ENCODE measurements around the gene MFSD6.

MFSD6 gene

DNA sequence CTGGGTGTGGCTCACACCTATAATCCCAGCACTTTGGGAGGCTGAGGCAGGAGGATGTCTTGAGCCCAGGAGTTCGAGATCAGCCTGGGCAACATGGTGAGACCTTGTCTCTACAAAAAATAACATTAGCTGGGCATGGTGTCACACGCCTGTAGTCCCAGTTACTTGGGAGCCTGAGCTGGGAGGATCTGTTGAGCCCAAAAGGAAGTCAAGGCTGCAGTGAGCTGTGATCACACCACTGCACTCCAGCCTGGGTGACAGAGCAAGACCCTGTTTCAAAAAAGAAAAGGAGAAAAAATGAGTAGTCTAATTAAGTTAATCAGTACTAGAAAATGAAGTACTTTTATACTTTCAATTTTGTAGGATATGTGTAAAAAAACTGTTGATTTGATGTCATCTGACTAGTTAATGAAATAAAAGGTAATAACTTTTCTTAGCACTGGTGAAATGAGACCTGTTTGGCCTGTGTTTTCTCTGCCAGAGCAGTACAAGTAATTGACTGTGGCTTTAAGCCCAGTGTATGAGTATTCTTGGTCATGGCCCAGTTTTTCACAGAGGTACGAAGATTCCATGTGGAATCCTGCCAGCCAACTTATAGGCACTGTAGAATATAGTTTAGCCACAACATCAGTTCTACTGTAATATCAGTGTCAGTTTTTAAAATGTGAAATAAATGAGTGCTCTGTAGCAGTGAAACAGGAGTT lies 35.8 kb downstream of the MFSD6 start:
- TF ChIP-seq TAF1 (IDR thresholded peaks at IDR 0.05; ENCODE audit: low read depth) (no peak), RAD21 (IDR thresholded peaks at IDR 0.05; ENCODE audit: low read depth) (no peak), TCF12 (IDR thresholded peaks at IDR 0.05; ENCODE audit: low read depth) (no peak), CEBPB (IDR thresholded peaks at IDR 0.05) (no peak)

GRCh38 chr2:190444976-190445375 lies 36.8 kb downstream of the MFSD6 start:
- TF ChIP-seq YY1 (IDR thresholded peaks at IDR 0.05; ENCODE audit: low read depth) (no peak), TAF1 (IDR thresholded peaks at IDR 0.05; ENCODE audit: low read depth) (no peak), TCF12 (IDR thresholded peaks at IDR 0.05; ENCODE audit: low read depth) (no peak), RAD21 (IDR thresholded peaks at IDR 0.05; ENCODE audit: low read depth) (no peak), NFIC (IDR thresholded peaks at IDR 0.05) (no peak), EGR1 (IDR thresholded peaks at IDR 0.05) (no peak), CEBPB (IDR thresholded peaks at IDR 0.05) (no peak), CREB1 (IDR thresholded peaks at IDR 0.05; ENCODE audit: low read depth) (no peak), USF1 (IDR thresholded peaks at IDR 0.05) (no peak), REST (IDR thresholded peaks at IDR 0.05; ENCODE audit: low read depth) (no peak), FOXM1 (IDR thresholded peaks at IDR 0.05; ENCODE audit: borderline replicate concordance, low read depth) (no peak), EP300 (IDR thresholded peaks at IDR 0.05; ENCODE audit: borderline replicate concordance) (no peak)

- no peak for TF ChIP-seq TCF12 (IDR thresholded peaks at IDR 0.05; ENCODE audit: low read depth)
- no peak for TF ChIP-seq ZBTB7A (IDR thresholded peaks at IDR 0.05; ENCODE audit: low read depth)
- TF ChIP-seq TAF1 (IDR thresholded peaks at IDR 0.05; ENCODE audit: low read depth) = no peak
- no peak for TF ChIP-seq CEBPB (IDR thresholded peaks at IDR 0.05)
- no peak for TF ChIP-seq TEAD4 (IDR thresholded peaks at IDR 0.05)
- TF ChIP-seq YY1 (IDR thresholded peaks at IDR 0.05; ENCODE audit: low read depth) = no peak
- TF ChIP-seq FOXM1 (IDR thresholded peaks at IDR 0.05; ENCODE audit: borderline replicate concordance, low read depth) = no peak
- no peak for TF ChIP-seq RAD21 (IDR thresholded peaks at IDR 0.05; ENCODE audit: low read depth)
These were observed 38.0 kb downstream of the MFSD6 start for GRCh38 chr2:190446193-190446592.

DNA sequence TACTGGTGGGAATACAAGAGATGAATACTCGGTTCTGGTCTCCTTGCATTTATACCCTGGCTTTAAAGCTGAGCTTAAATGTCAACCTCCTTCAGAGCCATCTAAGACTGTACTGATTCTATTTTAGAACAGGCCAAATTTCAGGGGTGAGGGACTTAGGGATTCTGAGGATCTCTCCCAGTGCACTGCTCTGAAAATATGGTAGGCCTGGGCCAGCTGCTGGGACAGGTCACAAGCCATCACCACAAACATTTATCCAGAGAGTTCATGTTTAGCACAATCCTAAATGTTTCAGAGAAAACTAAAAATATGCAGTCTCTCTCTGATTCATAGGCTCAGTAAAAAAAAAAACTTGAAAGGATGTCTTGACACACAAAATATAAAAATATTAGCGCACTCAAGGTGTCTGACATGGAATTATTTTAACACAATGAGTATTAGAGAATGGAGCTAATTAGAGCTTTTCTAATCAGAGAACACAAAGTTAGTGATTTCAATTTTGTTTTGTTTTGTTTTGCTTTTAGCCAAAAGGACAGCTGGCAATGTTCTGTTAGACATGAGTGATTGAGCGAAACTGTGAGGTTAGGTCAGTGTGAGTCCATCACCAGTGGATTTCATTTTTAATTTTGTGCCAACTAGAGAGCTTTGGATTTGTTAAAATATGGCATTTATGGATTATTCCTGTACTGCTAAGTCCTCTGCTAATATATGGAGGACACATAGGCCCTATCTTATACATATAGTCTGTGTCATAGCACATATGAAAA lies 38.8 kb downstream of the MFSD6 start:
- TF ChIP-seq TEAD4 (IDR thresholded peaks at IDR 0.05) = no peak
- TF ChIP-seq EP300 (IDR thresholded peaks at IDR 0.05; ENCODE audit: borderline replicate concordance) = no peak
- TF ChIP-seq NFIC (IDR thresholded peaks at IDR 0.05) = no peak
- no peak for TF ChIP-seq ZBTB7A (IDR thresholded peaks at IDR 0.05; ENCODE audit: low read depth)
- no peak for TF ChIP-seq YY1 (IDR thresholded peaks at IDR 0.05; ENCODE audit: low read depth)
- TF ChIP-seq REST (IDR thresholded peaks at IDR 0.05; ENCODE audit: low read depth) = no peak
- TF ChIP-seq TCF12 (IDR thresholded peaks at IDR 0.05; ENCODE audit: low read depth) = no peak
- no peak for TF ChIP-seq CEBPB (IDR thresholded peaks at IDR 0.05)
- TF ChIP-seq RAD21 (IDR thresholded peaks at IDR 0.05; ENCODE audit: low read depth) = no peak
- no peak for TF ChIP-seq TAF1 (IDR thresholded peaks at IDR 0.05; ENCODE audit: low read depth)
- no peak for TF ChIP-seq FOXM1 (IDR thresholded peaks at IDR 0.05; ENCODE audit: borderline replicate concordance, low read depth)
- TF ChIP-seq EGR1 (IDR thresholded peaks at IDR 0.05) = no peak
- TF ChIP-seq CREB1 (IDR thresholded peaks at IDR 0.05; ENCODE audit: low read depth) = no peak

DNA sequence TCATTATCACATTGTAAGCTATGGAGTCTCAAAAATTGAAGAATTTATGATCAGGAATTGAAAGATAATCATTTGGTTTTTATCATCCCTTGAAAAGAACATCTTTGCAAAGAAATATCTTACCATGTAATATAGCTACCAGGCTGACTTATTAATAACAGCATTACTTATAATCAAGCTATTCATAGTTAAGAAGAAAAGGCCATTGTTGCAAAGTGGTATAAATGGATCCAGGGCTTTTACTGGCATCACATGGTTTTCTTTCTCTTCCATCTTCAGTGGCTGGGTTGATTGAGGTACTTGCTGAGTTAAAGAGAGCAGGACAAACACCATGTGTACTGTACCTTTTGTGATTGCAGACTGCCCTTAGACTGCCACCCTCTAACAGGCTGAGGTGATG lies 39.6 kb downstream of the MFSD6 start:
- TF ChIP-seq CREB1 (IDR thresholded peaks at IDR 0.05; ENCODE audit: low read depth) (no peak), FOXM1 (IDR thresholded peaks at IDR 0.05; ENCODE audit: borderline replicate concordance, low read depth) (no peak), NFIC (IDR thresholded peaks at IDR 0.05) (no peak), CEBPB (IDR thresholded peaks at IDR 0.05) (no peak), YY1 (IDR thresholded peaks at IDR 0.05; ENCODE audit: low read depth) (no peak)
- TF ChIP-seq, protein P1, sequence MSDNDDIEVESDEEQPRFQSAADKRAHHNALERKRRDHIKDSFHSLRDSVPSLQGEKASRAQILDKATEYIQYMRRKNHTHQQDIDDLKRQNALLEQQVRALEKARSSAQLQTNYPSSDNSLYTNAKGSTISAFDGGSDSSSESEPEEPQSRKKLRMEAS (IDR thresholded peaks at IDR 0.05) = no peak

DNA sequence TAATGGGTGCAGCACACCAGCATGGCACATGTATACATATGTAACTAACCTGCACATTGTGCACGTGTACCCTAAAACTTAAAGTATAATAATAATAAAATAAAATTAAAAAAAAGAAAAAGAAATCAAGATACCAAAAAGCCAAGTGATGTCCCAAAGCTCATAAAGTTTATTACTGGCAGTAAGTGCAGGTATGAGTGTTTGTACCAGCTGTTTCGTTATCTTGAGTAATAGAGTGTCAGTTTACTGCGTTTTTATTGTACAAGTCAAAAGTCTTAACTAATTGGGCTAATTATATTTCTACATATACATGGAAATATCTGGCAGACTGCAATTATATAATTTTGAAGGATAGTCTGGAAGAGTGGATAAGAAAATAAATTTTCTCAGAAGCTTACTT lies 41.8 kb downstream of the MFSD6 start:
- TF ChIP-seq NFIC (IDR thresholded peaks at IDR 0.05) (no peak), RAD21 (IDR thresholded peaks at IDR 0.05; ENCODE audit: low read depth) (no peak), EGR1 (IDR thresholded peaks at IDR 0.05) (no peak), TAF1 (IDR thresholded peaks at IDR 0.05; ENCODE audit: low read depth) (no peak), YY1 (IDR thresholded peaks at IDR 0.05; ENCODE audit: low read depth) (no peak), FOXM1 (IDR thresholded peaks at IDR 0.05; ENCODE audit: borderline replicate concordance, low read depth) (no peak), TEAD4 (IDR thresholded peaks at IDR 0.05) (no peak), REST (IDR thresholded peaks at IDR 0.05; ENCODE audit: low read depth) (no peak), CREB1 (IDR thresholded peaks at IDR 0.05; ENCODE audit: low read depth) (no peak), CEBPB (IDR thresholded peaks at IDR 0.05) (no peak), ZBTB7A (IDR thresholded peaks at IDR 0.05; ENCODE audit: low read depth) (no peak)
- TF ChIP-seq, protein P1 (IDR thresholded peaks at IDR 0.05) = no peak

All from Ishikawa (cell line).